Caco-2 (cell line): ENCODE results near the gene RSRC1. TPM values are rescaled to one million over a fixed set of nuclear protein-coding genes. Genes with fewer than 3 reads are reported as not detected.

ENCODE experiments used
- BruUV-seq: library from RNA; stranded (reverse); fragments of 400-500 nt; replicated peaks from 2 replicates; lab custom pipeline; 2021; lab: Mats Ljungman, UMichigan
- CTCF ChIA-PET: fragments of 300-600 bp; sonication (Branson Sonifier 250); formaldehyde crosslinking; loops from one replicate; lab custom pipeline; 2022; ENCODE audit warnings: antibody characterized with exemption; lab: Charles Lee
- POLR2A ChIA-PET: fragments of 300-600 bp; sonication (Branson Sonifier 250); formaldehyde crosslinking; loops from one replicate; lab custom pipeline; 2022; ENCODE audit warnings: antibody characterized with exemption; lab: Charles Lee
- DNase-seq, 2 experiments: peaks; one replicate each; pipeline versions ENCODE4 v3.0.0 to v3.0.0-alpha.2; 2020 to 2022
- H3K27me3 ChIP-seq: replicated peaks from 2 replicates; pipeline ENCODE4 v1.6.0; 2011; ENCODE audit warnings: low read length; ENCODE audit not compliant: control insufficient read depth, insufficient read depth
- H3K36me3 ChIP-seq: 2 replicates; pipeline ENCODE4 v1.5.1; 2011; ENCODE audit warnings: low read length; ENCODE audit not compliant: control insufficient read depth, insufficient read depth
- H3K4me1 ChIP-seq: fragments of 250-450 bp; sonication (Bioruptor Pico); 2 replicates; pipeline ENCODE4 v1.5.1; 2020; ENCODE audit warnings: mild to moderate bottlenecking
- H3K4me3 ChIP-seq: 2 replicates; pipeline ENCODE4 v1.5.1; 2011; ENCODE audit warnings: low read depth, mild to moderate bottlenecking, control low read depth, low read length
- H3K9me3 ChIP-seq: fragments of 250-450 bp; sonication (Bioruptor Pico); 2 replicates; pipeline ENCODE4 v1.5.1; 2020; ENCODE audit warnings: mild to moderate bottlenecking, moderate library complexity
- H3K27ac Mint-ChIP-seq: one replicate; pipeline ENCODE4 v1.8.0; 2022; ENCODE audit warnings: mixed read lengths; ENCODE audit not compliant: unreplicated experiment
- H3K27me3 Mint-ChIP-seq: one replicate; pipeline ENCODE4 v1.8.0; 2022; ENCODE audit warnings: mixed read lengths; ENCODE audit not compliant: insufficient read depth, unreplicated experiment
- H3K36me3 Mint-ChIP-seq: one replicate; pipeline ENCODE4 v1.8.0; 2022; ENCODE audit warnings: mild to moderate bottlenecking, mixed read lengths; ENCODE audit not compliant: insufficient read depth, unreplicated experiment
- H3K4me1 Mint-ChIP-seq: one replicate; pipeline ENCODE4 v1.8.0; 2022; ENCODE audit warnings: low read depth, mixed read lengths; ENCODE audit not compliant: unreplicated experiment
- H3K4me3 Mint-ChIP-seq: one replicate; pipeline ENCODE4 v1.8.0; 2022; ENCODE audit warnings: mild to moderate bottlenecking, moderate library complexity, mixed read lengths; ENCODE audit not compliant: unreplicated experiment
- H3K9me3 Mint-ChIP-seq: one replicate; pipeline ENCODE4 v1.8.0; 2022; ENCODE audit warnings: mixed read lengths; ENCODE audit not compliant: unreplicated experiment
- CTCF ChIP-seq, 2 experiments: fragments of 200-600 bp in 1 of 2; IDR thresholded peaks; 1 replicate in 1 of 2; 2 replicates in 1 of 2; pipeline versions ENCODE4 v1.5.1 to v1.8.0; 2011 to 2022; ENCODE audit warnings: antibody characterized with exemption in 1 of 2, control low read depth in 1 of 2, inconsistent platforms in 1 of 2, low read depth in 1 of 2, low read length in 1 of 2, mild to moderate bottlenecking in 1 of 2, moderate library complexity in 1 of 2; ENCODE audit not compliant: insufficient read depth in 1 of 2, severe bottlenecking in 1 of 2, unreplicated experiment in 1 of 2
- intact Hi-C: fragments of 100-400 bp; cut with micrococcal nuclease; formaldehyde crosslinking; loops from one replicate; pipeline ENCODE4 v1.10.0; 2022; ENCODE audit not compliant: unreplicated experiment
- total RNA-seq: library from RNA; stranded (reverse); gene quantifications from 2 replicates; pipeline ENCODE4 v1.2.3, GENCODE V29; 2022

Gene RSRC1
- total RNA-seq, 1 experiment from 2014 or later = 38.4 TPM

DNA sequence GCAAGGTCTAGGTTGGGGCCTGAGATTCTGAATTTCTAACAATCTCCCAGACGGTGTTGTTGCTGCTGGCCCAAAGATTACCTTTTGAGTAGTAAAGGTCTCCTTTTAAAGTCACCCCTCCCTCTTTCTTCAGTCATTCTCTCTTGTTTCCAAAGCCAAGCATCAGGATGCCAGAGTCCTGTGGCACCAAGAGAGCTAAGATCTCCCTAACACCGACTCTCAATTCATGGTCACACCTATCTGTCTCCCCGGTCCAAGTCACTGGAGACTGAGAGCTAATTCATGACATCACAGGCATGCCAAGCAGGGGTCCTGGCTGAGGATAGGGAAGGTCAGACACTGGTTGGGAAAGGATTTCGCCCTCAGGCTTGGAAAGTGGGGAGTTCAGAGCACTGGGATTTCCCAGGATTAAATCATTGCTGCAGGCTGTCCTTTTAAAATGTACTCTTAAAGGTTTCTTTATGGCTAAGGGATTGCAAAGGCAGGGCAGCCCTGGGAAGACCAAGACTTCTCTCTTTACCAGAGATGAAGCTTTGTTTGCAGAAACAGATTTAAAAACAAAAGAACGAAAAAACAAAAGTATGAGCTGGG lies 11.0 kb upstream of the RSRC1 start:
- no peak overlapping the region for H3K4me3 Mint-ChIP-seq
- ChIA-PET CTCF (no interaction called here), POLR2A (interaction anchor here (2.0 kb wide), 1 partner anchor 11 kb away, joined by 22 read pairs; the partner anchor contains the start of gene RSRC1)
- Histone ChIP-seq H3K9me3 (no peaks in the 10 kb centered on the region), H3K36me3 (no peaks in the 10 kb centered on the region), H3K4me3 (no peak overlapping the region), H3K27me3 (no peaks in the 10 kb centered on the region), H3K4me1 (no peaks in the 10 kb centered on the region)
- H3K27me3 Mint-ChIP-seq = peaks cover 5% of the 10 kb centered on the region
- no peak overlapping the region for H3K27ac Mint-ChIP-seq
- no peak for TF ChIP-seq CTCF (IDR thresholded peaks at IDR 0.05; ENCODE audit: insufficient read depth in 1 of 2, low read depth in 1 of 2, low read length in 1 of 2, severe bottlenecking in 1 of 2, unreplicated experiment in 1 of 2)
- no peak for DNase-seq
- intact Hi-C loops = loop anchor here (1.0 kb wide), 1 partner anchor 11 kb away; the partner anchor contains the start of gene RSRC1
- no TSS peak for BruUV-seq
- H3K36me3 Mint-ChIP-seq = peaks cover 6% of the 10 kb centered on the region
- no peaks in the 10 kb centered on the region for H3K9me3 Mint-ChIP-seq
- peaks cover 10% of the 10 kb centered on the region for H3K4me1 Mint-ChIP-seq

GRCh38 chr3:158100681-158101080 lies 9.2 kb upstream of the RSRC1 start:
- Mint-ChIP-seq H3K9me3 (no peaks in the 10 kb centered on the region), H3K27me3 (peaks cover 5% of the 10 kb centered on the region), H3K36me3 (peaks cover 6% of the 10 kb centered on the region), H3K27ac (no peak overlapping the region), H3K4me3 (no peak overlapping the region), H3K4me1 (peaks cover 10% of the 10 kb centered on the region)
- POLR2A ChIA-PET = no interaction called here
- Histone ChIP-seq H3K27me3 (no peaks in the 10 kb centered on the region), H3K9me3 (no peaks in the 10 kb centered on the region), H3K4me3 (no peak overlapping the region), H3K4me1 (no peaks in the 10 kb centered on the region), H3K36me3 (no peaks in the 10 kb centered on the region)
- no peak for TF ChIP-seq CTCF (IDR thresholded peaks at IDR 0.05; ENCODE audit: insufficient read depth in 1 of 2, low read depth in 1 of 2, low read length in 1 of 2, severe bottlenecking in 1 of 2, unreplicated experiment in 1 of 2)
- no TSS peak for BruUV-seq
- CTCF ChIA-PET = no interaction called here
- intact Hi-C loops = loop anchor here (10.0 kb wide), 1 partner anchor 486 kb away; no protein-coding TSS in a partner anchor
- DNase-seq = no peak

GRCh38 chr3:158101335-158102241 lies 8.3 kb upstream of the RSRC1 start:
- Mint-ChIP-seq H3K27me3 (peaks cover 9% of the 10 kb centered on the region), H3K9me3 (no peaks in the 10 kb centered on the region), H3K4me3 (no peak overlapping the region), H3K4me1 (peaks cover 10% of the 10 kb centered on the region), H3K36me3 (peaks cover 6% of the 10 kb centered on the region), H3K27ac (no peak overlapping the region)
- no peak for TF ChIP-seq CTCF (IDR thresholded peaks at IDR 0.05; ENCODE audit: insufficient read depth in 1 of 2, low read depth in 1 of 2, low read length in 1 of 2, severe bottlenecking in 1 of 2, unreplicated experiment in 1 of 2)
- Histone ChIP-seq H3K36me3 (no peaks in the 10 kb centered on the region), H3K4me1 (no peaks in the 10 kb centered on the region), H3K9me3 (no peaks in the 10 kb centered on the region), H3K4me3 (no peak overlapping the region), H3K27me3 (no peaks in the 10 kb centered on the region)
- POLR2A ChIA-PET = no interaction called here
- CTCF ChIA-PET = no interaction called here
- DNase-seq = no peak
- intact Hi-C loops = loop anchor here (10.0 kb wide), 1 partner anchor 487 kb away; no protein-coding TSS in a partner anchor
- BruUV-seq = no TSS peak
